GM19240 (cell line): ENCODE measurements around the gene TMEM183A.
"Not testable (repeated sequence)": the region's sequence is repeated elsewhere in the genome, so short reads cannot be mapped to it uniquely, and the experiment has no call there.

Experiments
- DNase-seq: peaks from one replicate; pipeline ENCODE4 v3.0.0; 2011; ENCODE audit warnings: low spot score; ENCODE audit not compliant: insufficient read length

Gene TMEM183A, protein sequence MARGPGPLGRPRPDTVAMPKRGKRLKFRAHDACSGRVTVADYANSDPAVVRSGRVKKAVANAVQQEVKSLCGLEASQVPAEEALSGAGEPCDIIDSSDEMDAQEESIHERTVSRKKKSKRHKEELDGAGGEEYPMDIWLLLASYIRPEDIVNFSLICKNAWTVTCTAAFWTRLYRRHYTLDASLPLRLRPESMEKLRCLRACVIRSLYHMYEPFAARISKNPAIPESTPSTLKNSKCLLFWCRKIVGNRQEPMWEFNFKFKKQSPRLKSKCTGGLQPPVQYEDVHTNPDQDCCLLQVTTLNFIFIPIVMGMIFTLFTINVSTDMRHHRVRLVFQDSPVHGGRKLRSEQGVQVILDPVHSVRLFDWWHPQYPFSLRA

DNA sequence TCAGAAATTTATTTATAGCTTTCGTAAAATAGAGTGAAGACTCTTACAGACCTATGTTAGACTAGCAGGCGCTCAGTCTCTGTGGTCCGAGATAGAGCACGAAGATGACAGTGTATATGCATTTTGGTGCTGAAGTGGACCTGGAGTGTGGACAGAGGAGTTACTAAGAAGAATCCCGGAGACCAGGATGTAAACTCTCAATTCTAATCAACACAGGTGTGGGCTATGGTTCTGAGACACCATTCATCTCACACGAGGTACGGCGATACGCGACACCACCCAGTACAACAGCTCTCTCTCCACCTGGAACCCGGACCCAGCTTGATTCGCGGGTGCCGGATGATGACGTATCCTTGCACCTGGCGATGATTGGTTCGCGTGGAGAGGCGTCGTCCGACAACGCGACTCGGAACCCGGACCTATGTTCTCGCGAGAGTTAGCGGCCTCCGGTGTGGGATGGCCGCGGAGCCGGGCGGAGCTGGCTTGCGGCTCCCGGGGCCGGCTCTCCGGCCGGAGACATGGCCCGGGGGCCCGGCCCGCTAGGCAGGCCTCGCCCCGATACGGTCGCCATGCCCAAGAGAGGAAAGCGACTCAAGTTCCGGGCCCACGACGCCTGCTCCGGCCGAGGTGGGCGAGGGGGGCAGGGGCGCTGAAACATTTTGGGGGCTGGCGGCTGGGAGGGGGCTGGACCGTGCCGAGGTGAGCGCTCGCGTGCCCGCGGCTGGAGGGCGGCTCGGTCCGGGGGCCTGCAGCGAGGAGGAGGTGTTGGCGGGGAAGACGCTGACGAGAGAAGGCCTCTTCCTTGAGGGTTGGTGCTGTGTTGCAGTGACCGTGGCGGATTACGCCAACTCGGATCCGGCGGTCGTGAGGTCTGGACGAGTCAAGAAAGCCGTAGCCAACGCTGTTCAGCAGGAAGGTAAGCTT, at the start of gene TMEM183A:
Gene TMEM183A, plus strand, starts transcription at position 427 of the 924 bp plus-strand sequence. Its CDS starts 92 bp downstream, at position 519.
- peak; percentile 74 for DNase-seq

- peak; percentile 96 for DNase-seq
Observed at GRCh38 chr1:202957733-202958543, 49.2 kb upstream of the TMEM183A start, which contains the start of gene ADIPOR1. TSS of gene ADIPOR1 (minus strand) at chr1:202958312. CDS start at chr1:202951070, 7,242 bp downstream.

DNA sequence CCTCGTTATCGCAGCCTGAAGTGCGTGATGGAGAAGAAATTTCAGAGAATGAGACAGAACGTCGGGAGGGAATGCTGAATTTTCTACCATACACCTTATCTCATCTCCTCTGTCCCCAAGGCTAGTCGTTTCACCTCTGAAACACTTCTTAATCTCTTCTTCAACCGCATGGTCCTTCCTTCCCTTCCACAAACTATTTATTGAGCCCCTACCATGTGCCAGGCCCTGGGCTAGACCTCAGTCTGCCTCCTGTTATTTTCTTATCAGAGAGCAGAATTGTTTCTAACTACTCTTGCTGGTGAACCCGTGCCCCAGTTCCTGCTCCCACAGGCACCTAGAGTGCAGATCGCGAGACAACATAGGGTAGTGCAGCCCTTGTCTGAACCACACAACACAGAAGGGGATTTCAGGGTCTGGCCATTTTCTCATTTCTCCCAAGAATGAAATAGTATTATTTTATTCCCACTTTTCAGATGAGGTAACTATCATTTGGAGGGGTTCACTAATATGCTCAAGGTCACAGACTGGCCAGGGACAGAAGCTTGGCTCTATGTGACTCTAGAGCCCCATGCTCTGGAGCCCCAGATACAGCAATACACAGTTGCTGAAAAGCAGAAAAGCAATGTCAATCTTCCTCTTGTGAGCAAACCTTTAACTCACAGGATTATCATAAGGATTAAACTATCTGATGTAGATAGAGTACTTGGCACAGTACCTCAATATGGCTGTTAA, 48.5 kb upstream of the TMEM183A start:
- no peak for DNase-seq

DNA sequence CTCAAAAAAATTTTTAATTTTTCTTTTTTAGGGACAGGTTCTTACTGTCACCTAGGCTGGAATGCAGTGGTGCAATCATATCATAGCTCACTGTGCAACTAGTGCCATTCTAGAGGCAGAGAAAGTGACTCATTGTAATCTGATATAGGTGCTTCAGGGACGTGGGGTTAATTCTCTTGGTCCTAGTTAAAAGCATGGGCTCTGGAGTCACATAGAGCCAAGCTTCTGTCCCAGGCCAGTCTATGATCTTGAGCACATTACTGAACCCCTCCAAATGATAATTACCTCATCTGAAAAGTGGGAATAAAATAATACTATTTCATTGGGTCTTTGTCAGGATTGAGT, 47.9 kb upstream of the TMEM183A start:
- no peak for DNase-seq

GRCh38 chr1:202961220-202961880, 45.8 kb upstream of the TMEM183A start:
- no peak for DNase-seq

DNA sequence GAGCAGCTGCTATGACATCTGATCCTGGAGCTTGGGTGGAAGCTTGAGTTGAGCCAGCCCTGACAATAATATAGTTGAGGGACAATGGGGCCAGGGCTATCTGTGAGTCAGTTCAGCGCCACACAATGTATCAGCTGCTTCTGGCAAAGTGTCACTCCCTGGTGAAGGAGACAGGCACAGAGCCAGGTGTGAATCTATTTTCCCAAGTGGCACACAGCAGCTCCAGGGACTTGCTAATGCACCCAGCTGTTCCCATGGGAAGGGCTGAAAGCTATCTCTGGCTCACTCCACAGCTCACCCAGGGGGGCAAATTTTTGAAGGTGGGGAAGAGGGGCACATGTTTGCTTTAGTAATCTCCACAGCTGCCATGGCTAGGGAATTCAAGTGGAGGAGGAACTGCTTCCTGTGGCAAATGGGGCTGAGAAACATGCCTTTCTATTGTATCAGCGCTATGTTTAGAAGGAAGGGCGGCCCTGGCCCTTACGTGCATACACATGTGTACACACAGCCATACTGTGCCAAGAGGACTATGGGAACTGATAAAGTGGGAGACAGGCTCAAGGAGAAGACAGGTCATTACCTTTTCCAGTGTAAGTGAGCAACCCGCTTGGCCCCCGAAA, 42.3 kb upstream of the TMEM183A start:
- no peak for DNase-seq

GRCh38 chr1:202965422-202965821, 41.8 kb upstream of the TMEM183A start:
- DNase-seq, result no peak

DNA sequence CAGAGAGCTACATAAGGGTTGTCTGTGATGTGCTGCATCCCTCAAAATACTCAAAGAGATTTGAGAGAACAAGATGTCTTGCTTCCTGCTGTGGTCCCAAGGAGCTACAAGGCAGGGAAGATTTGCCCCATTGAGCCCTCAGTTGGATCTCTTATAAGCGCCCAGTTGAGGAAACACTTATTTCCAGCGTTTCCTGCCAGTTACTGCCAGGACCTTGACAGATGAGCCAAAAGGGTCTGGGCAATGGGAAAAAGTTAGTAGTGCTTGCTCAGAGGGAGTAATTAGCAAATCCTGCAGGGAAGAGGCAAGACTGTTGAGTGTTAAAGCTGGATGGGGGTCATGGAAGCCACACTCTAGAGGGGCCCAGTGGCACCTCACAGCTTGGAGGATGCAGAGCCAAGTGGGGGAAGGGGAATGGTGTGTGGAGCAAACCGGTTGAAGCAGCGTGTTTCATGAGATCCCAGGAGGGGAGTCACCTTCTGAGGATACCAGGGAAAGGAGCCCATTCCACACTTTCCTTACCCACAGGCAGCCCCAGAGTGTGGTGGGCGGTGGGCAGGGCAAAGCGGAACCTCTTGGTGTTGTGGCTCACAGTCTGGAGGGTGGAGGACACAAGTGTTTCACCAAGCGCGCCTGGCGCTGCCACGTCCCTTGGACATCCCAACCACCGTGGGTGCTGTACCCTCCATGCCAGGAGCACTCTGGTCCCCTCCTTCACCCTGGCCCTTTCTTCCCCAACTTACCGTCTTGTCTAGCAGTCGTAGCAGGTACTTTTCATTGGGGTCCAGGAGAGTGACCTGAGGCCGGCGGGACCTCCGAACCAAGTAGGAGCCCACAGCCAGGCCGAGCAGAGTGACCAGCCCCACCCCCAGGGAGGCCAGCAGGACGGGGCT, 40.9 kb upstream of the TMEM183A start:
- DNase-seq, result no peak

DNA sequence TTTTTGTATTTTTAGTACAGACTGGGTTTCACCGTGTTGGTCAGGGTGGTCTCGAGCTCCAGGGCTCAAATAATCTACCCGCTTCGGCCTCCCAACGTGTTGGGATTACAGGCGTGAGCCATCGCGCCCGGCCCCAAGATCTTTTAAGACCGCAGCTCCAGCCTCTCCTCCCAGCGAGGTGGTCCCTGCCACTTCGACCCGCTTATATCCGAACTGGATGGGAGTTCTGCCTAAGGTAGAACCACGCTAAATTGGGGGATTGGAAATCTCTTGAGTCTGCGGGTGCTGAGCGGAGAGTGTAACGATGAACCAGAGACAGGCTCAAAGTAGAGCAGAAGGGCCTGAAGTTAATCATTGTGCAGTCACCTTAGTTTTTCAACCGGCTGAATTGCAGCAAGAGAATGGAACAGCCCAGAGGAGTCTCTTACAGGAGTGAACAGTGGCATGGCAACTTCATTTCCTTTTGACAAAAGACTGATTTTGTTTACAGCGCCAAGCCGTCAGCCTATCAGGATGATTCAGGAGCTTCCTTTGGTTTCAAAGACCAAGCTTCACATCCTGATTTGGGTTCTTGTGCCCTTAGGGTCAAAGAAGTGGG, 39.4 kb upstream of the TMEM183A start:
- peak; percentile 8 for DNase-seq

DNA sequence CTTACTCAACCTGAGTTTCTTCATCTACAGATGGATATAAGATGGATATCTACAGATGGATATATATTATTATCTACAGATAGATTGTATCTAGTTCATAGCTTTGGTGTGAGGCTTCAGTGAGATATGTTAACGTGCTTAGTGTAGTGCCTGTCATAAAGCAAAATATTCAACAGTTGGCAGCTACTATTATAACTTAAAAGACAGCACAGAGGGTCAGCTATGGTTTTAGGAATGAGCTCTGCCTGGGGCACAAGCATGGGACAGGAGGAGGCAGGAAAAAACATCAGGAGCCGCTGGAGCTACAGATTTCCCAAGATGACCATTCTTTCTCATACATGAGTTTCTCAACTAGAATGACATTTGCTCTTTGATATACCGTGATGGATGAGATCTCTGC, 38.8 kb upstream of the TMEM183A start:
- no peak for DNase-seq

- DNase-seq, result peak; percentile 66
Observed at GRCh38 chr1:202968895-202969295, 38.3 kb upstream of the TMEM183A start.

DNA sequence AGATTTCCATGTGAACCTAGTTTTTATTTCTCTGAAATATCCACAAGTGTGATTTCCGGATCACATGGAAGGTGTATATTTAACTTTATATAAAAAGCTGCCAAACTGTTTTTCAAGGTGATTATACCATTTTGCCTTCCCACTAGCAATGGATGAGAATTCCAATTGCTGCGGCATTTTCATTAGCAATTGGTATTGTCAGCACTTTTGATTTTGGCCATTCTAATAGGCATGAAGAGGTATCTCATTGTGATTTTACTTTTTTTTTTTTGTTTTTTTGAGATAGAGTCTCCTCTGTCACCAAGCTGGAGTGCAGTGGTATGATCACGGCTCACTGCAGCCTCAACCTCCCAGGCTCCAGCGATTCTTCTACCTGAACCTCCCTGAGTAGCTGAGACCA, 35.1 kb upstream of the TMEM183A start:
- DNase-seq, result no peak

- DNase-seq, result no peak
Observed at GRCh38 chr1:202974856-202975255, 32.3 kb upstream of the TMEM183A start.

- DNase-seq, result no peak
Observed at GRCh38 chr1:202976633-202977032, 30.5 kb upstream of the TMEM183A start.

GRCh38 chr1:202979459-202979858, 27.7 kb upstream of the TMEM183A start:
- DNase-seq, result no peak

GRCh38 chr1:202981939-202982338, 25.2 kb upstream of the TMEM183A start:
- no peak for DNase-seq

GRCh38 chr1:202982715-202983430, 24.3 kb upstream of the TMEM183A start:
- no peak for DNase-seq

- DNase-seq, result not testable (repeated sequence)
Observed at GRCh38 chr1:202986120-202986519, 21.1 kb upstream of the TMEM183A start.
